ENCODE results near the gene GPR156.

DNA sequence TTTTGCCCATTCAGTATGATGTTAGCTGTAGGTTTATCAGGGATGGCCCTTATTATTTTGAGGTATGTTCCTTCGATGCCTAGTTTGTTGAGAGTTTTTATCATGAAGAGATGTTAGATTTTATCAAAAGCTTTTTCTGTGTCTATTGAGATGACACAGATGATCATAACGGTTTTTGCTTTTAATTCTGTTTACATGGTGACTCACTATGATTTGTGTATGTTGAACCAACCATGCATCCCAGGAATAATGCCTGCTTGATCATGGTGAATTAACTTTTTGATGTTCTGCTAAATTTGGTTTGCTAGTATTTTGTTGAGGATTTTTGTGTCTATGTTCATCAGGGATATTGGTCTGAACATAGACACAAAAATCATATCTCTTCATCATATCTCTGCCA is 8.3 kb downstream of the GPR156 start:
- no peak for TF ChIP-seq ZNF23 (tag by site-specific recombination; IDR thresholded peaks at IDR 0.05; ENCODE audit: borderline replicate concordance)
- TF ChIP-seq, protein P1, sequence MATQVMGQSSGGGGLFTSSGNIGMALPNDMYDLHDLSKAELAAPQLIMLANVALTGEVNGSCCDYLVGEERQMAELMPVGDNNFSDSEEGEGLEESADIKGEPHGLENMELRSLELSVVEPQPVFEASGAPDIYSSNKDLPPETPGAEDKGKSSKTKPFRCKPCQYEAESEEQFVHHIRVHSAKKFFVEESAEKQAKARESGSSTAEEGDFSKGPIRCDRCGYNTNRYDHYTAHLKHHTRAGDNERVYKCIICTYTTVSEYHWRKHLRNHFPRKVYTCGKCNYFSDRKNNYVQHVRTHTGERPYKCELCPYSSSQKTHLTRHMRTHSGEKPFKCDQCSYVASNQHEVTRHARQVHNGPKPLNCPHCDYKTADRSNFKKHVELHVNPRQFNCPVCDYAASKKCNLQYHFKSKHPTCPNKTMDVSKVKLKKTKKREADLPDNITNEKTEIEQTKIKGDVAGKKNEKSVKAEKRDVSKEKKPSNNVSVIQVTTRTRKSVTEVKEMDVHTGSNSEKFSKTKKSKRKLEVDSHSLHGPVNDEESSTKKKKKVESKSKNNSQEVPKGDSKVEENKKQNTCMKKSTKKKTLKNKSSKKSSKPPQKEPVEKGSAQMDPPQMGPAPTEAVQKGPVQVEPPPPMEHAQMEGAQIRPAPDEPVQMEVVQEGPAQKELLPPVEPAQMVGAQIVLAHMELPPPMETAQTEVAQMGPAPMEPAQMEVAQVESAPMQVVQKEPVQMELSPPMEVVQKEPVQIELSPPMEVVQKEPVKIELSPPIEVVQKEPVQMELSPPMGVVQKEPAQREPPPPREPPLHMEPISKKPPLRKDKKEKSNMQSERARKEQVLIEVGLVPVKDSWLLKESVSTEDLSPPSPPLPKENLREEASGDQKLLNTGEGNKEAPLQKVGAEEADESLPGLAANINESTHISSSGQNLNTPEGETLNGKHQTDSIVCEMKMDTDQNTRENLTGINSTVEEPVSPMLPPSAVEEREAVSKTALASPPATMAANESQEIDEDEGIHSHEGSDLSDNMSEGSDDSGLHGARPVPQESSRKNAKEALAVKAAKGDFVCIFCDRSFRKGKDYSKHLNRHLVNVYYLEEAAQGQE (tag by site-specific recombination; IDR thresholded peaks at IDR 0.05) = no peak
- TF ChIP-seq SP2 (tag by site-specific recombination; IDR thresholded peaks at IDR 0.05) = no peak
- TF ChIP-seq, protein P2, sequence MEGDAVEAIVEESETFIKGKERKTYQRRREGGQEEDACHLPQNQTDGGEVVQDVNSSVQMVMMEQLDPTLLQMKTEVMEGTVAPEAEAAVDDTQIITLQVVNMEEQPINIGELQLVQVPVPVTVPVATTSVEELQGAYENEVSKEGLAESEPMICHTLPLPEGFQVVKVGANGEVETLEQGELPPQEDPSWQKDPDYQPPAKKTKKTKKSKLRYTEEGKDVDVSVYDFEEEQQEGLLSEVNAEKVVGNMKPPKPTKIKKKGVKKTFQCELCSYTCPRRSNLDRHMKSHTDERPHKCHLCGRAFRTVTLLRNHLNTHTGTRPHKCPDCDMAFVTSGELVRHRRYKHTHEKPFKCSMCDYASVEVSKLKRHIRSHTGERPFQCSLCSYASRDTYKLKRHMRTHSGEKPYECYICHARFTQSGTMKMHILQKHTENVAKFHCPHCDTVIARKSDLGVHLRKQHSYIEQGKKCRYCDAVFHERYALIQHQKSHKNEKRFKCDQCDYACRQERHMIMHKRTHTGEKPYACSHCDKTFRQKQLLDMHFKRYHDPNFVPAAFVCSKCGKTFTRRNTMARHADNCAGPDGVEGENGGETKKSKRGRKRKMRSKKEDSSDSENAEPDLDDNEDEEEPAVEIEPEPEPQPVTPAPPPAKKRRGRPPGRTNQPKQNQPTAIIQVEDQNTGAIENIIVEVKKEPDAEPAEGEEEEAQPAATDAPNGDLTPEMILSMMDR (tag by site-specific recombination; IDR thresholded peaks at IDR 0.05) = no peak
- TF ChIP-seq ZNF530 (tag by site-specific recombination; IDR thresholded peaks at IDR 0.05; ENCODE audit: low read depth) = no peak
- no peak for TF ChIP-seq ZNF701 (tag by site-specific recombination; IDR thresholded peaks at IDR 0.05)
- TF ChIP-seq, protein P3, sequence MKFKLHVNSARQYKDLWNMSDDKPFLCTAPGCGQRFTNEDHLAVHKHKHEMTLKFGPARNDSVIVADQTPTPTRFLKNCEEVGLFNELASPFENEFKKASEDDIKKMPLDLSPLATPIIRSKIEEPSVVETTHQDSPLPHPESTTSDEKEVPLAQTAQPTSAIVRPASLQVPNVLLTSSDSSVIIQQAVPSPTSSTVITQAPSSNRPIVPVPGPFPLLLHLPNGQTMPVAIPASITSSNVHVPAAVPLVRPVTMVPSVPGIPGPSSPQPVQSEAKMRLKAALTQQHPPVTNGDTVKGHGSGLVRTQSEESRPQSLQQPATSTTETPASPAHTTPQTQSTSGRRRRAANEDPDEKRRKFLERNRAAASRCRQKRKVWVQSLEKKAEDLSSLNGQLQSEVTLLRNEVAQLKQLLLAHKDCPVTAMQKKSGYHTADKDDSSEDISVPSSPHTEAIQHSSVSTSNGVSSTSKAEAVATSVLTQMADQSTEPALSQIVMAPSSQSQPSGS (tag by site-specific recombination; IDR thresholded peaks at IDR 0.05; ENCODE audit: low read depth) = no peak
- TF ChIP-seq ZNF239 (tag by site-specific recombination; IDR thresholded peaks at IDR 0.05) = no peak
- TF ChIP-seq ZNF2 (tag by site-specific recombination; IDR thresholded peaks at IDR 0.05) = no peak
- TF ChIP-seq ZNF704 (tag by site-specific recombination; IDR thresholded peaks at IDR 0.05) = no peak
- no peak for TF ChIP-seq ZBTB21 (tag by site-specific recombination; IDR thresholded peaks at IDR 0.05)
